GM19438 (cell line): ENCODE results near the gene WARS2.
"Not testable (repeated sequence)": the region's sequence is repeated elsewhere in the genome, so short reads cannot be mapped to it uniquely, and the experiment has no call there.

Experiments used
- ATAC-seq: cut with Tn5 transposase; IDR thresholded peaks from one replicate; pipeline ENCODE4 v1.9.1; 2021; ENCODE audit warnings: low read depth; ENCODE audit not compliant: unreplicated experiment

Gene WARS2

GRCh38 chr1:119141020-119141424, 569 bp upstream of the WARS2 start:
- no peak for ATAC-seq

GRCh38 chr1:119139857-119140176, 636 bp downstream of the WARS2 start:
- ATAC-seq, result peak; percentile 41

GRCh38 chr1:119139403-119139802, 1.1 kb downstream of the WARS2 start:
- no peak for ATAC-seq

GRCh38 chr1:119136401-119136800, 4.1 kb downstream of the WARS2 start:
- ATAC-seq, result no peak

GRCh38 chr1:119133987-119134386, 6.5 kb downstream of the WARS2 start:
- ATAC-seq, result no peak

GRCh38 chr1:119132179-119132578, 8.3 kb downstream of the WARS2 start:
- ATAC-seq, result no peak

- no peak for ATAC-seq
These were observed 14.6 kb downstream of the WARS2 start for GRCh38 chr1:119125874-119126273.

- no peak for ATAC-seq
These were observed 15.7 kb downstream of the WARS2 start for GRCh38 chr1:119124764-119125163.

- not testable (repeated sequence) for ATAC-seq
These were observed 18.6 kb downstream of the WARS2 start for GRCh38 chr1:119121872-119122271.

- ATAC-seq, result no peak
These were observed 23.7 kb downstream of the WARS2 start for GRCh38 chr1:119116725-119117124.

GRCh38 chr1:119115736-119116135, 24.7 kb downstream of the WARS2 start:
- no peak for ATAC-seq

GRCh38 chr1:119115311-119115710, 25.1 kb downstream of the WARS2 start:
- no peak for ATAC-seq

- no peak for ATAC-seq
These were observed 25.7 kb downstream of the WARS2 start for GRCh38 chr1:119114786-119115185.

- no peak for ATAC-seq
These were observed 27.7 kb downstream of the WARS2 start for GRCh38 chr1:119112791-119113190.

GRCh38 chr1:119112244-119112643, 28.2 kb downstream of the WARS2 start:
- ATAC-seq, result no peak

- no peak for ATAC-seq
These were observed 31.5 kb downstream of the WARS2 start for GRCh38 chr1:119108988-119109387.

GRCh38 chr1:119103764-119104163, 36.7 kb downstream of the WARS2 start:
- no peak for ATAC-seq

GRCh38 chr1:119102051-119102450, 38.4 kb downstream of the WARS2 start:
- ATAC-seq, result no peak

GRCh38 chr1:119101563-119101962, 38.9 kb downstream of the WARS2 start:
- ATAC-seq, result no peak

- no peak for ATAC-seq
These were observed 40.7 kb downstream of the WARS2 start for GRCh38 chr1:119099775-119100174.

- ATAC-seq, result no peak
These were observed 43.1 kb downstream of the WARS2 start for GRCh38 chr1:119097380-119097779.

GRCh38 chr1:119093721-119094120, 46.7 kb downstream of the WARS2 start:
- ATAC-seq, result no peak

GRCh38 chr1:119091618-119092017, 48.8 kb downstream of the WARS2 start:
- ATAC-seq, result no peak

GRCh38 chr1:119090250-119090649, 50.2 kb downstream of the WARS2 start:
- no peak for ATAC-seq
